GM12873 (cell line): ENCODE data around the gene ST3GAL2.
A peak's percentile ranks its signal among the peaks of the same experiment; 100 is the strongest.

Source experiments
- CTCF ChIP-seq: IDR thresholded peaks from 2 replicates; pipeline ENCODE4 v1.5.1; 2012; ENCODE audit warnings: low read depth, mild to moderate bottlenecking, moderate library complexity, low read length, control low read depth; ENCODE audit not compliant: insufficient read depth; ENCODE audit errors: missing control alignments

The ST3GAL2 gene

DNA sequence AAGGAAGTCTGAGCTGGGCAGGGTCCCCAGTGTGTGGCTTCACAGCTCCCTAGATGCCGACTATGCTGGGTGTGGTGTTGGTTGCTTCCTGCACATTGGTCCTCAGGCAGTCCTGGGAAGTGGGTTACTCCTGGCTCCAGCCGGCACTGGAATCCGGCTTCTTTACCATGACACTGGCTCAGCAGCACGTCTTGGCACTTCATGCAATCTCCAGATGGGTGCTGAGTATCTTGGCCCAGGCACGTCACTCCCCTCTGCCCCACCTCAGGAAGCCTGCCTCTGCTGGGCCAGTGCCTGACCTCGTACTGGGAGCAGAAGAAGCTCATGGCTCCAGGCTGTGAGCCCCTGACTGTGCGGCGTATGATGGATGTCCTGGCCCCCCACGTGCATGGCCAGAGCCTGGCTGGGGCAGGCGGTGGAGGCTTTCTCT lies 40.0 kb upstream of the ST3GAL2 start:
- TF ChIP-seq CTCF = no peak

- no peak for TF ChIP-seq CTCF
Measured at GRCh38 chr16:70478169-70478568, 39.3 kb upstream of the ST3GAL2 start.

DNA sequence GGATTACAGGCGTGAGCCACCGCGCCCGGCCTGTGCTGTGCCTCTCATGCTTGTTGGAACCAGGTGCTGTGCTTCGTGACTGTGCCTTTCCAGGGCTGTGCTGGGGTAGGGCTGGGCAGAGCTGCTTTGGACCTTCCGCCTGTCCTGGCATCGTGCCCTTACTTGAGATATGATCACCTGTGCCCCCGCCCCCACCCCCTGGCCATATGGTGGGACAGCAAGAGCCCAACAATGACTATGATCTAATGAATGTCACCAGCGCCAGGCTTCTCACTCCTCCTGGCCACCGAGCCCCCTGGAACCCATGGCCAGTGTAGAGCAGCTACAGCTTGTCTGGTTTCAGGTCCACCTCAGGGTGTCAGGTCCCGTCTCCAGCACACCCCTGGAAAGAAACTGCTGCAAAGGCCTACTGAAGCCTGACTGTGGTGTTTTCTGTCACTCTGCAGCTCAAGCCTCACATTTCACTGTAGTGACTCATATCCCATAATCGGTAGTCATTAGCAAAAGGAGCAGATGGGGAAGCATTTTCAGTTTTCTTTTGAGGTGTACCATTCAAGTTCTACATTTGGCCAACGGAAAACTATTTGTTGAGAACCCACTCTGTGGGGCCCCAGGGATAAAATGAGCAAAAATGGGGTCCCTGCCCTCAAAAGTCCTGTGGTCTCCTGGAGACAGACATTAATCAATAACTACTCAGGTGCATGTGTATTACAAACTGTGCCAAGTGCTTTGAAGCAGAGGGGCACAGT lies 37.5 kb upstream of the ST3GAL2 start:
- no peak for TF ChIP-seq CTCF

- TF ChIP-seq CTCF = no peak
Measured at GRCh38 chr16:70475054-70475871, 36.4 kb upstream of the ST3GAL2 start.

- TF ChIP-seq CTCF = no peak
Measured at GRCh38 chr16:70474320-70475053, 35.6 kb upstream of the ST3GAL2 start.

DNA sequence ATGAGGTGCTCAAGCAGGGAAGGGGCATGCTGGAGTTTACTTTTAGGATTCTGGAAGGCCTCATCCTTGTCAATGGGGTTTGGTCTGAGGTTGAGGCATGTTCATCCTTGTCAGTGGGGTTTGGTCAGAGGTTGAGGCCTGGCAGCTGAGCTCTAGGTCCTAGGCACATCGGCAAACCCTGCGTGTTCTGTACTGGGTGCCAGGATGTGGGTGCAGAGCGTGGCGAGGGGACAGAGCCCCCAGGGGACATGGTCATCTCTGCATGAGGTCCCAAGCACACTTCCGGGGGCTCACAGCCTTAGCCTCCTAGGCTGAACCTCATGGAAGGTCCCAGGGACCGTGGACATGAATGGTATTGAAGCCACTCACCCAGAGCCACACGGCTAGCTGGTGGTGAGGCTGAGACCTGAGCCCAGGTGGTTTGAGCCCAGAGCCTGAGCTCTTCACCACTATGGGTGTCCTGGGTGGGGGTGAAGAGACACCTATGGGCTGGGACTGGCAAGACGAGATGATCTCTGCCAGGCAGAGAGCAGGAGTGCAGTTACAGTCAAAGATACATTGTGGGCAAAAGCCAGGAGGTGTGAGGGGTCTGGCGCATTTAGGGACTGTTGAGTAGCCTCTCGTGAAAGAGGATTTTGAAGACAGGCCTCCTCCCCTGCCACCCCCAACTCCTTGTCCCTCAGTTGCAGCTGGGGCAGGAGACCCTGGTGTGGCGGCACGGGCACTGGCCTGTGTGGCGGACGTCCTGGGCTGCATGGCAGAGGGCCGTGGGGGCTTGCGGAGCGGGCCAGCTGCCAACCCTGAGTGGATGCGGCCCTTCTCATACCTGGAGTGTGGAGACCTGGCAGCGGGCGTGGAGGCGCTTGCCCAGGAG lies 34.8 kb upstream of the ST3GAL2 start:
- TF ChIP-seq CTCF = peak; percentile 30
